A549 (cell line): ENCODE data around the gene MAGI1. TPM values are rescaled to one million over a fixed set of nuclear protein-coding genes. Genes with fewer than 3 reads are reported as not detected.

ENCODE experiments used
- ATAC-seq, 2 experiments: fragments of 200-7000 bp in 1 of 2; fragments of >200 bp in 1 of 2; cut with Nextera tagmentation in 1 of 2; cut with Tn5 transposase in 1 of 2; 3 replicates each; pipeline versions ENCODE4 v1.8.0 to v1.9.1; 2018 to 2020; ENCODE audit warnings: mild to moderate bottlenecking in 1 of 2, moderate library complexity in 1 of 2
- CTCF ChIA-PET: fragments of 300-600 bp; sonication (Branson Sonifier 250); formaldehyde crosslinking; extraction: SDS; loops from one replicate; lab custom pipeline; 2021; ENCODE audit warnings: antibody characterized with exemption, inconsistent platforms; lab: Yijun Ruan, JAX
- POLR2A ChIA-PET: fragments of 350-600 bp; formaldehyde crosslinking; extraction: SDS; loops from one replicate; lab custom pipeline; 2021; ENCODE audit warnings: antibody characterized with exemption, inconsistent platforms; lab: Yijun Ruan, JAX
- DNase-seq, 2 experiments: peaks; one replicate each; pipeline versions ENCODE4 v3.0.0 to v3.0.0-alpha.2; 2011 to 2016; ENCODE audit warnings: low read depth in 1 of 2, low spot score in 1 of 2
- FAIRE-seq: peaks from 2 replicates; lab custom pipeline; 2011; peaks lifted over from hg19 to GRCh38; lab: Jason Lieb, UNC
- H3K27ac ChIP-seq, 2 experiments: fragments of >200 bp; sonication (Bioruptor Twin); formaldehyde crosslinking; 3 replicates each; pipeline ENCODE4 v1.5.1; 2016 to 2017
- H3K4me1 ChIP-seq: fragments of >200 bp; sonication (Bioruptor Twin); formaldehyde crosslinking; 3 replicates; pipeline ENCODE4 v1.6.1; 2016
- H3K4me2 ChIP-seq: fragments of >200 bp; sonication (Bioruptor Twin); formaldehyde crosslinking; 3 replicates; pipeline ENCODE4 v1.6.1; 2016
- H3K4me3 ChIP-seq: fragments of >200 bp; sonication (Bioruptor Twin); formaldehyde crosslinking; 3 replicates; pipeline ENCODE4 v1.5.1; 2016
- H3K9me3 ChIP-seq: fragments of >200 bp; sonication (Bioruptor Twin); formaldehyde crosslinking; 3 replicates; pipeline ENCODE4 v1.6.1; 2016
- CBX2 ChIP-seq: fragments of 200-600 bp; sonication (generic); IDR thresholded peaks from 2 replicates; pipeline ENCODE4 v1.6.1; 2016; ENCODE audit warnings: low read depth, mild to moderate bottlenecking, borderline replicate concordance
- CHD2 ChIP-seq: fragments of 150-350 bp; IDR thresholded peaks from 2 replicates; pipeline ENCODE4 v1.6.1; 2014; ENCODE audit warnings: low read length; ENCODE audit not compliant: partially characterized antibody
- CHD4 ChIP-seq: fragments of 200-600 bp; sonication (generic); IDR thresholded peaks from 2 replicates; pipeline ENCODE4 v1.6.1; 2016; ENCODE audit warnings: antibody characterized with exemption, mild to moderate bottlenecking, borderline replicate concordance
- EHF ChIP-seq: fragments of 250-450 bp; sonication (Bioruptor Pico); IDR thresholded peaks from 2 replicates; pipeline ENCODE4 v1.5.0; 2020; ENCODE audit warnings: mild to moderate bottlenecking
- EHMT2 ChIP-seq: fragments of 200-600 bp; sonication (generic); IDR thresholded peaks from 2 replicates; pipeline ENCODE4 v1.6.1; 2016; ENCODE audit warnings: antibody characterized with exemption, low read depth, mild to moderate bottlenecking, moderate library complexity
- ELK1 ChIP-seq: fragments of 150-350 bp; IDR thresholded peaks from 2 replicates; pipeline ENCODE4 v1.6.1; 2014; ENCODE audit warnings: low read depth, mild to moderate bottlenecking, low read length
- FOSL2 ChIP-seq, 2 experiments: fragments of 450-650 bp in 1 of 2; fragments of >200 bp in 1 of 2; sonication (Bioruptor Twin) in 1 of 2; formaldehyde crosslinking; IDR thresholded peaks; 2 replicates each; pipeline versions ENCODE4 v1.5.0 to v1.6.1; 2016 to 2020; ENCODE audit warnings: mild to moderate bottlenecking in 1 of 2, moderate library complexity in 1 of 2
- FOXS1 ChIP-seq: fragments of 250-450 bp; sonication (Bioruptor Pico); IDR thresholded peaks from 2 replicates; pipeline ENCODE4 v1.5.0; 2020; ENCODE audit warnings: mild to moderate bottlenecking, moderate library complexity
- HES2 ChIP-seq: fragments of >200 bp; sonication (Bioruptor Twin); formaldehyde crosslinking; IDR thresholded peaks from 2 replicates; pipeline ENCODE4 v1.6.1; 2016
- HMGXB4 ChIP-seq: fragments of 250-450 bp; sonication (Bioruptor Pico); IDR thresholded peaks from 2 replicates; pipeline ENCODE4 v1.5.0; 2021; ENCODE audit warnings: mild to moderate bottlenecking, moderate library complexity, borderline replicate concordance
- HOXB5 ChIP-seq: fragments of 250-450 bp; sonication (Bioruptor Pico); IDR thresholded peaks from 2 replicates; pipeline ENCODE4 v1.5.0; 2020; ENCODE audit warnings: mild to moderate bottlenecking, moderate library complexity
- MAZ ChIP-seq: fragments of 150-350 bp; IDR thresholded peaks from 2 replicates; pipeline ENCODE4 v1.6.1; 2014; ENCODE audit warnings: antibody characterized with exemption, low read depth, low read length, borderline replicate concordance
- NFE2L2 ChIP-seq: fragments of 150-350 bp; conservative IDR thresholded peaks from 2 replicates; pipeline ENCODE4 v1.6.1; 2014; ENCODE audit warnings: low read length
- NPAS2 ChIP-seq: fragments of 250-450 bp; sonication (Bioruptor Pico); IDR thresholded peaks from 2 replicates; pipeline ENCODE4 v1.8.0; 2022; ENCODE audit warnings: mild to moderate bottlenecking, moderate library complexity, borderline replicate concordance
- PHF8 ChIP-seq: fragments of 200-600 bp; sonication (generic); IDR thresholded peaks from 2 replicates; pipeline ENCODE4 v1.6.1; 2016; ENCODE audit warnings: low read depth, mild to moderate bottlenecking, antibody characterized with exemption, moderate library complexity, borderline replicate concordance
- RAD21 ChIP-seq, 2 experiments: fragments of >200 bp in 1 of 2; sonication (Bioruptor Twin) in 1 of 2; formaldehyde crosslinking in 1 of 2; IDR thresholded peaks in 1 of 2; conservative IDR thresholded peaks in 1 of 2; 2 replicates in 1 of 2; 3 replicates in 1 of 2; pipeline ENCODE4 v1.6.1; 2012 to 2018; ENCODE audit warnings: inconsistent platforms in 1 of 2
- RCOR1 ChIP-seq: fragments of 150-350 bp; IDR thresholded peaks from 2 replicates; pipeline ENCODE4 v1.6.1; 2014; ENCODE audit warnings: antibody characterized with exemption, low read length, low read depth
- RNF2 ChIP-seq: fragments of 200-600 bp; sonication (generic); IDR thresholded peaks from 2 replicates; pipeline ENCODE4 v1.6.1; 2016; ENCODE audit warnings: low read depth, mild to moderate bottlenecking, antibody characterized with exemption, moderate library complexity, borderline replicate concordance
- ZFP36 ChIP-seq: fragments of 450-650 bp; IDR thresholded peaks from 2 replicates; pipeline ENCODE4 v1.6.1; 2014; ENCODE audit warnings: borderline replicate concordance; ENCODE audit not compliant: partially characterized antibody
- WGBS: methylation state at CpG from one replicate; pipeline ENCODE4 v1.1.6; 2017; ENCODE audit errors: missing lambda C conversion rate; 5-methylcytosine and 5-hydroxymethylcytosine counted together
- polyA plus RNA-seq, 4 experiments: library from polyadenylated mRNA; depleted of rRNA in 3 of 4; stranded (reverse); fragments of >200 nt; fragmentation: RNase III in 1 of 4; extraction: RNeasy Plus Mini Kit Qiagen cat#74134 plus additional on column Dnase treatment in 1 of 4; gene quantifications; 2 replicates in 3 of 4; 3 replicates in 1 of 4; pipeline ENCODE4 v1.2.3, GENCODE V29; 2011 to 2017

The MAGI1 gene
- polyA plus RNA-seq, 2 of the 4 experiments (the other 2 are of a cell fraction), result 4.7 to 6.6 TPM

GRCh38 chr3:65667963-65668362, 370.8 kb downstream of the MAGI1 start:
- no peak overlapping the region for H3K27ac ChIP-seq
- DNase-seq (no peak), FAIRE-seq (no peak), ATAC-seq (no peak)
- no peak overlapping the region for H3K4me3 ChIP-seq
- ChIA-PET POLR2A (no interaction called here), CTCF (interaction anchor here (0.6 to 1.5 kb wide), 2 partner anchors 33 to 455 kb away, joined by 3 read pairs; no protein-coding TSS in a partner anchor)
- H3K9me3 ChIP-seq, result no peaks in the 10 kb centered on the region
- H3K4me1 ChIP-seq, result no peaks in the 10 kb centered on the region; the same call in 2 of the 3 replicates
- H3K4me2 ChIP-seq, result no peak overlapping the region
- TF ChIP-seq NFE2L2 (no peak), MAZ (no peak), ELK1 (no peak)
- WGBS, result 95% methylated on average over 4 of the region's 4 CpGs

GRCh38 chr3:65666448-65667091, 372.1 kb downstream of the MAGI1 start:
- POLR2A ChIA-PET, result no interaction called here
- TF ChIP-seq FOSL2 (IDR thresholded peaks at IDR 0.05) (no peak), FOSL2 (CRISPR knock-in tag; IDR thresholded peaks at IDR 0.05) (no peak), FOXS1 (CRISPR knock-in tag) (no peak), ELK1 (no peak), HOXB5 (CRISPR knock-in tag) (no peak), RAD21 (conservative IDR thresholded peaks at IDR 0.05 in 1 of 2, IDR thresholded peaks at IDR 0.05 in 1 of 2) (no peak), NPAS2 (CRISPR knock-in tag) (no peak), CHD4 (no peak), CBX2 (no peak), PHF8 (no peak), HMGXB4 (no peak), HES2 (no peak), CHD2 (no peak), RCOR1 (no peak), EHF (CRISPR knock-in tag) (no peak), ZFP36 (no peak), RNF2 (no peak), EHMT2 (no peak), NFE2L2 (no peak)

More at GRCh38 chr3:65666448-65667091, 372.1 kb downstream of the MAGI1 start:
- ATAC-seq, result no peak
- H3K4me3 ChIP-seq, result no peak overlapping the region
- DNase-seq, result no peak
- H3K27ac ChIP-seq, result no peak overlapping the region
- no peaks in the 10 kb centered on the region; the same call in 2 of the 3 replicates for H3K4me1 ChIP-seq
- no peak overlapping the region for H3K4me2 ChIP-seq
- CTCF ChIA-PET, result no interaction called here
- no peak for FAIRE-seq
- WGBS, result 84% methylated on average over 6 of the region's 6 CpGs
- H3K9me3 ChIP-seq, result no peaks in the 10 kb centered on the region
